Stimulated activated CD4-positive, alpha-beta T cell treated with anti-CD3 and anti-CD28 coated beads, TNF-alpha, amount 100 ng/mL, for 24 hours (primary cell): ENCODE results near the gene ANKRD39.

ENCODE experiments used
- DNase-seq, 3 experiments: peaks; one replicate each; pipeline ENCODE4 v3.0.0-alpha.2; 2020; ENCODE audit warnings: low read depth in 3 of 3

The ANKRD39 gene

GRCh38 chr2:96887493-96888012, 29.7 kb upstream of the ANKRD39 start:
- DNase-seq = no peak

GRCh38 chr2:96885432-96886347, 27.9 kb upstream of the ANKRD39 start:
- no peak for DNase-seq

- DNase-seq = no peak
Observed at GRCh38 chr2:96884299-96885094, 26.7 kb upstream of the ANKRD39 start.

- DNase-seq = no peak
Observed at GRCh38 chr2:96883306-96883705, 25.5 kb upstream of the ANKRD39 start.

- DNase-seq = no peak
Observed at GRCh38 chr2:96882906-96883305, 25.1 kb upstream of the ANKRD39 start.

GRCh38 chr2:96882230-96882629, 24.4 kb upstream of the ANKRD39 start:
- no peak for DNase-seq

- DNase-seq = no peak
Observed at GRCh38 chr2:96881349-96882195, 23.8 kb upstream of the ANKRD39 start.

GRCh38 chr2:96880891-96881273, 23.1 kb upstream of the ANKRD39 start:
- no peak for DNase-seq

- no peak for DNase-seq
Observed at GRCh38 chr2:96879545-96880040, 21.8 kb upstream of the ANKRD39 start.

- DNase-seq = no peak
Observed at GRCh38 chr2:96878796-96879544, 21.2 kb upstream of the ANKRD39 start.

GRCh38 chr2:96878171-96878570, 20.4 kb upstream of the ANKRD39 start:
- no peak for DNase-seq

GRCh38 chr2:96877631-96878092, 19.8 kb upstream of the ANKRD39 start:
- DNase-seq = no peak

- DNase-seq = no peak
Observed at GRCh38 chr2:96877042-96877451, 19.2 kb upstream of the ANKRD39 start.

- DNase-seq = no peak
Observed at GRCh38 chr2:96876269-96877041, 18.6 kb upstream of the ANKRD39 start.

- DNase-seq = no peak
Observed at GRCh38 chr2:96875498-96876268, 17.9 kb upstream of the ANKRD39 start.

GRCh38 chr2:96874198-96874831, 16.5 kb upstream of the ANKRD39 start:
- no peak for DNase-seq

GRCh38 chr2:96873651-96874096, 15.9 kb upstream of the ANKRD39 start:
- DNase-seq = no peak

- DNase-seq = no peak
Observed at GRCh38 chr2:96872591-96873349, 15.0 kb upstream of the ANKRD39 start.
